ENCODE results near the gene FRMD3. TPM values are rescaled to one million over a fixed set of nuclear protein-coding genes. Genes with fewer than 3 reads are reported as not detected.

FRMD3 gene
- total RNA-seq, 2 donors from 2014 or later, result 2.1 to 4.6 TPM

GRCh38 chr9:83385317-83385716, 152.9 kb downstream of the FRMD3 start:
- H3K4me1 ChIP-seq, result no peaks in the 10 kb centered on the region
- WGBS, 2 donors, result 49 to 56% methylated on average over 2 of the region's 2 CpGs
- no peak for TF ChIP-seq POLR2A (IDR thresholded peaks at IDR 0.05)
- no peak for TF ChIP-seq CTCF (IDR thresholded peaks at IDR 0.05)
- H3K36me3 ChIP-seq (replicated peaks in 1 of 2; ENCODE audit: insufficient read depth in 1 of 2, low read depth in 2 of 2), result no peaks in the 10 kb centered on the region
- no peak overlapping the region for H3K4me3 ChIP-seq
- intact Hi-C loops (cut with DNase I), result no loop called here
- DNase-seq, result no peak
- ATAC-seq, result no peak
- peaks cover 0 to 12% (median 0%) of the 10 kb centered on the region in 3 donors for H3K9me3 ChIP-seq
- no peak overlapping the region for H3K27ac ChIP-seq
- no peaks in the 10 kb centered on the region for H3K27me3 ChIP-seq

GRCh38 chr9:83384214-83384613, 154.0 kb downstream of the FRMD3 start:
- DNase-seq, result no peak
- intact Hi-C loops (cut with DNase I), result no loop called here
- H3K27ac ChIP-seq, result no peak overlapping the region

GRCh38 chr9:83383034-83383433, 155.2 kb downstream of the FRMD3 start:
- no peaks in the 10 kb centered on the region for H3K36me3 ChIP-seq (replicated peaks in 1 of 2; ENCODE audit: insufficient read depth in 1 of 2, low read depth in 2 of 2)
- DNase-seq, result no peak
- peaks cover 0 to 12% (median 0%) of the 10 kb centered on the region in 3 donors for H3K9me3 ChIP-seq
- H3K4me3 ChIP-seq, result no peak overlapping the region
- no peaks in the 10 kb centered on the region for H3K4me1 ChIP-seq
- ATAC-seq, result no peak
- H3K27ac ChIP-seq, result no peak overlapping the region
- WGBS, 2 donors, result 70 to 93% methylated on average over 2 of the region's 2 CpGs
- no peaks in the 10 kb centered on the region for H3K27me3 ChIP-seq
- TF ChIP-seq POLR2A (IDR thresholded peaks at IDR 0.05) (no peak), CTCF (IDR thresholded peaks at IDR 0.05) (no peak)
- intact Hi-C loops (cut with DNase I), result no loop called here

More at GRCh38 chr9:83384214-83384613, 154.0 kb downstream of the FRMD3 start:
- Histone ChIP-seq H3K36me3 (replicated peaks in 1 of 2; ENCODE audit: insufficient read depth in 1 of 2, low read depth in 2 of 2) (no peaks in the 10 kb centered on the region), H3K4me3 (no peak overlapping the region), H3K9me3 (peaks cover 0 to 12% (median 0%) of the 10 kb centered on the region in 3 donors), H3K27me3 (no peaks in the 10 kb centered on the region), H3K4me1 (no peaks in the 10 kb centered on the region)
- TF ChIP-seq CTCF (IDR thresholded peaks at IDR 0.05), result no peak
- no peak for TF ChIP-seq POLR2A (IDR thresholded peaks at IDR 0.05)
- 69 to 78% methylated on average over 3 of the region's 3 CpGs for WGBS, 2 donors
- no peak for ATAC-seq

GRCh38 chr9:83382421-83382820, 155.8 kb downstream of the FRMD3 start:
- intact Hi-C loops (cut with DNase I), result no loop called here
- Histone ChIP-seq H3K27me3 (no peaks in the 10 kb centered on the region), H3K9me3 (peaks cover 0 to 11% (median 0%) of the 10 kb centered on the region in 3 donors), H3K27ac (no peak overlapping the region), H3K4me1 (no peaks in the 10 kb centered on the region), H3K4me3 (no peak overlapping the region), H3K36me3 (replicated peaks in 1 of 2; ENCODE audit: insufficient read depth in 1 of 2, low read depth in 2 of 2) (no peaks in the 10 kb centered on the region)
- TF ChIP-seq POLR2A (IDR thresholded peaks at IDR 0.05), result no peak
- TF ChIP-seq CTCF (IDR thresholded peaks at IDR 0.05), result no peak
- no peak for DNase-seq
- no peak for ATAC-seq

- intact Hi-C loops (cut with DNase I), result no loop called here
- ATAC-seq, result no peak
- H3K27me3 ChIP-seq, result no peaks in the 10 kb centered on the region
- H3K4me3 ChIP-seq, result no peak overlapping the region
- H3K27ac ChIP-seq, result no peak overlapping the region
- TF ChIP-seq CTCF (IDR thresholded peaks at IDR 0.05), result no peak
- no peak for TF ChIP-seq POLR2A (IDR thresholded peaks at IDR 0.05)
- peaks cover 0 to 9% (median 0%) of the 10 kb centered on the region in 3 donors for H3K9me3 ChIP-seq
- no peak for DNase-seq
- no peaks in the 10 kb centered on the region for H3K36me3 ChIP-seq (replicated peaks in 1 of 2; ENCODE audit: insufficient read depth in 1 of 2, low read depth in 2 of 2)
- H3K4me1 ChIP-seq, result no peaks in the 10 kb centered on the region
Measured at GRCh38 chr9:83379045-83379444, 159.2 kb downstream of the FRMD3 start.

Measured in body of pancreas (tissue), 4 donors.